SK-N-MC (cell line): ENCODE data around the gene PDPK1.

ENCODE experiments used
- EZH2 ChIP-seq: fragments of 200-600 bp; sonication (generic); IDR thresholded peaks from one replicate; pipeline ENCODE4 v1.6.1; 2017; ENCODE audit warnings: antibody characterized with exemption
- FOXP2 ChIP-seq: optimal IDR thresholded peaks from 2 replicates; pipeline ENCODE3; 2011; ENCODE audit warnings: mild to moderate bottlenecking, moderate library complexity; ENCODE audit not compliant: insufficient read depth; ENCODE audit errors: extremely low read length, control extremely low read depth
- POLR2AphosphoS5 ChIP-seq: IDR thresholded peaks from 2 replicates; pipeline ENCODE4 v1.6.1; 2012; ENCODE audit warnings: mild to moderate bottlenecking, low read depth, low read length, borderline replicate concordance

- TF ChIP-seq EZH2, result no peak
- no peak for TF ChIP-seq POLR2AphosphoS5
- no peak for TF ChIP-seq FOXP2
These were observed 9.4 kb upstream of the PDPK1 start for GRCh38 chr16:2528161-2529060.
